Panc1 (cell line): Measurements from ENCODE around the gene AKAP6. TPM values are rescaled to one million over a fixed set of nuclear protein-coding genes. Genes with fewer than 3 reads are reported as not detected.

Experiments used
- ATAC-seq: fragments of 200-7000 bp; cut with Tn5 transposase; 2 replicates; pipeline ENCODE4 v1.9.1; 2020; ENCODE audit warnings: mild to moderate bottlenecking, moderate library complexity
- BruUV-seq: library from RNA; stranded (reverse); fragments of 400-500 nt; replicated peaks from 2 replicates; lab custom pipeline; 2021; lab: Mats Ljungman, UMichigan
- CTCF ChIA-PET: fragments of 300-600 bp; sonication (Branson Sonifier 250); formaldehyde crosslinking; loops from one replicate; lab custom pipeline; 2022; ENCODE audit warnings: antibody characterized with exemption; lab: Charles Lee
- POLR2A ChIA-PET: fragments of 300-600 bp; sonication (Branson Sonifier 250); formaldehyde crosslinking; loops from one replicate; lab custom pipeline; 2022; ENCODE audit warnings: antibody characterized with exemption; lab: Charles Lee
- DNase-seq: peaks from one replicate; pipeline ENCODE4 v3.0.0-alpha.2; 2010; ENCODE audit warnings: low read depth, low spot score
- H3K27ac ChIP-seq: 2 replicates; pipeline ENCODE4 v1.5.1; 2011; ENCODE audit warnings: mild to moderate bottlenecking, low read length, inconsistent platforms
- H3K27me3 ChIP-seq: fragments of 200-500 bp; sonication (Bioruptor generic); 2 replicates; pipeline ENCODE4 v1.6.0; 2014; ENCODE audit warnings: low read length, inconsistent platforms; ENCODE audit not compliant: control insufficient read depth, insufficient read depth
- H3K36me3 ChIP-seq: fragments of 200-500 bp; sonication (Bioruptor generic); 2 replicates; pipeline ENCODE4 v1.5.1; 2014; ENCODE audit warnings: inconsistent platforms, mild to moderate bottlenecking, low read length, moderate library complexity; ENCODE audit not compliant: control insufficient read depth, insufficient read depth
- H3K4me1 ChIP-seq: 2 replicates; pipeline ENCODE4 v1.5.1; 2011; ENCODE audit warnings: inconsistent platforms, mild to moderate bottlenecking, low read length, moderate library complexity; ENCODE audit not compliant: control insufficient read depth, insufficient read depth
- H3K4me3 ChIP-seq, 2 experiments: 2 replicates each; pipeline ENCODE4 v1.5.1; 2011 to 2012; ENCODE audit warnings: low read depth in 2 of 2, low read length in 2 of 2, mild to moderate bottlenecking in 2 of 2, inconsistent platforms in 1 of 2, moderate library complexity in 1 of 2
- H3K9me3 ChIP-seq: fragments of 200-500 bp; sonication (Bioruptor generic); 2 replicates; pipeline ENCODE4 v1.5.1; 2014; ENCODE audit warnings: low read depth, mild to moderate bottlenecking, inconsistent platforms, low read length, moderate library complexity; ENCODE audit not compliant: control insufficient read depth, insufficient read depth
- CTCF ChIP-seq: fragments of 450-650 bp; IDR thresholded peaks from 2 replicates; pipeline ENCODE4 v1.5.1; 2017; ENCODE audit warnings: mild to moderate bottlenecking
- POLR2AphosphoS5 ChIP-seq: IDR thresholded peaks from 2 replicates; pipeline ENCODE4 v1.6.1; 2012; ENCODE audit warnings: mild to moderate bottlenecking, low read depth, low read length, moderate library complexity
- SIN3A ChIP-seq: IDR thresholded peaks from 2 replicates; pipeline ENCODE4 v1.6.1; 2012; ENCODE audit warnings: low read depth, mild to moderate bottlenecking, low read length, moderate library complexity, borderline replicate concordance; ENCODE audit not compliant: insufficient read depth
- TCF7L2 ChIP-seq: IDR thresholded peaks from 2 replicates; pipeline ENCODE4 v1.6.1; 2011; ENCODE audit warnings: mild to moderate bottlenecking, low read depth, low read length, inconsistent platforms
- in situ Hi-C: cut with HindIII; loops from 2 replicates; pipeline ENCODE4 v1.10.0; 2016; ENCODE audit warnings: low sequenced_read_pairs, low pct_unique_long_range_greater_than_20kb
- intact Hi-C: fragments of 100-400 bp; cut with micrococcal nuclease; formaldehyde crosslinking; loops from one replicate; pipeline ENCODE4 v1.10.0; 2022; ENCODE audit not compliant: unreplicated experiment
- total RNA-seq: library from RNA; stranded (reverse); gene quantifications from one replicate; pipeline ENCODE4 v1.2.1, GENCODE V29; 2021; ENCODE audit not compliant: unreplicated experiment
- TF ChIP-seq, protein P1 (sequence below), 2 experiments: IDR thresholded peaks; 2 replicates each; pipeline ENCODE4 v1.6.1; 2011 to 2012; ENCODE audit warnings: low read depth in 2 of 2, control low read depth in 1 of 2, low read length in 1 of 2, mild to moderate bottlenecking in 1 of 2, moderate library complexity in 1 of 2; ENCODE audit not compliant: insufficient read depth in 1 of 2

The AKAP6 gene
- total RNA-seq, 1 experiment from 2014 or later = 0.82 TPM

DNA sequence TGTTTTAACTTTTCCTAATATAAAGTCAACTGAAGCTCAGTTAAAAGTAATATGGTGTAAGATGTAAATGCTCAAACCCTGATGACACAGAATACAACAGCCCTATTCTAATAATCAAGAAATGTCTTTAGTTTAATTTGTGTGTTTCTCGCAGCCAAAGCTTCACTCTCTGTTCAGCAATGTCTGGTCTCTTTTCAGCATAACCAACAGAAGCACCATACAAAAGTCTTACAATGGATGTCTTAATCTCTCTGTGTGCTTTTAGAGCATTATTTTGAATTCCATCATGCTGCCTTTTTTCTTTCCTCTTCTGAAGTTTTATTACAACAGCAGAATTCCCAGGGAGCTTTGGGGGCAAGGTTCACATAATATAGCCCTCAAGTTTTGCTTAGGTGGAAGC is 399.4 kb downstream of the AKAP6 start:
- ATAC-seq = no peak
- DNase-seq = no peak
- Histone ChIP-seq H3K9me3 (no peaks in the 10 kb centered on the region), H3K27me3 (no peaks in the 10 kb centered on the region), H3K36me3 (no peaks in the 10 kb centered on the region), H3K4me1 (no peaks in the 10 kb centered on the region), H3K4me3 (no peak overlapping the region), H3K27ac (no peak overlapping the region)
- in situ Hi-C loops (no loop called here), intact Hi-C loops (no loop called here)
- CTCF ChIA-PET = no interaction called here
- POLR2A ChIA-PET = no interaction called here
- TF ChIP-seq TCF7L2 = no peak
- no peak for TF ChIP-seq SIN3A
- TF ChIP-seq POLR2AphosphoS5 = no peak
- TF ChIP-seq CTCF = no peak
- TF ChIP-seq, protein P1, sequence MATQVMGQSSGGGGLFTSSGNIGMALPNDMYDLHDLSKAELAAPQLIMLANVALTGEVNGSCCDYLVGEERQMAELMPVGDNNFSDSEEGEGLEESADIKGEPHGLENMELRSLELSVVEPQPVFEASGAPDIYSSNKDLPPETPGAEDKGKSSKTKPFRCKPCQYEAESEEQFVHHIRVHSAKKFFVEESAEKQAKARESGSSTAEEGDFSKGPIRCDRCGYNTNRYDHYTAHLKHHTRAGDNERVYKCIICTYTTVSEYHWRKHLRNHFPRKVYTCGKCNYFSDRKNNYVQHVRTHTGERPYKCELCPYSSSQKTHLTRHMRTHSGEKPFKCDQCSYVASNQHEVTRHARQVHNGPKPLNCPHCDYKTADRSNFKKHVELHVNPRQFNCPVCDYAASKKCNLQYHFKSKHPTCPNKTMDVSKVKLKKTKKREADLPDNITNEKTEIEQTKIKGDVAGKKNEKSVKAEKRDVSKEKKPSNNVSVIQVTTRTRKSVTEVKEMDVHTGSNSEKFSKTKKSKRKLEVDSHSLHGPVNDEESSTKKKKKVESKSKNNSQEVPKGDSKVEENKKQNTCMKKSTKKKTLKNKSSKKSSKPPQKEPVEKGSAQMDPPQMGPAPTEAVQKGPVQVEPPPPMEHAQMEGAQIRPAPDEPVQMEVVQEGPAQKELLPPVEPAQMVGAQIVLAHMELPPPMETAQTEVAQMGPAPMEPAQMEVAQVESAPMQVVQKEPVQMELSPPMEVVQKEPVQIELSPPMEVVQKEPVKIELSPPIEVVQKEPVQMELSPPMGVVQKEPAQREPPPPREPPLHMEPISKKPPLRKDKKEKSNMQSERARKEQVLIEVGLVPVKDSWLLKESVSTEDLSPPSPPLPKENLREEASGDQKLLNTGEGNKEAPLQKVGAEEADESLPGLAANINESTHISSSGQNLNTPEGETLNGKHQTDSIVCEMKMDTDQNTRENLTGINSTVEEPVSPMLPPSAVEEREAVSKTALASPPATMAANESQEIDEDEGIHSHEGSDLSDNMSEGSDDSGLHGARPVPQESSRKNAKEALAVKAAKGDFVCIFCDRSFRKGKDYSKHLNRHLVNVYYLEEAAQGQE (IDR thresholded peaks at IDR 0.05; ENCODE audit: insufficient read depth in 1 of 2, low read depth in 2 of 2, low read length in 1 of 2) = no peak
- no TSS peak for BruUV-seq

DNA sequence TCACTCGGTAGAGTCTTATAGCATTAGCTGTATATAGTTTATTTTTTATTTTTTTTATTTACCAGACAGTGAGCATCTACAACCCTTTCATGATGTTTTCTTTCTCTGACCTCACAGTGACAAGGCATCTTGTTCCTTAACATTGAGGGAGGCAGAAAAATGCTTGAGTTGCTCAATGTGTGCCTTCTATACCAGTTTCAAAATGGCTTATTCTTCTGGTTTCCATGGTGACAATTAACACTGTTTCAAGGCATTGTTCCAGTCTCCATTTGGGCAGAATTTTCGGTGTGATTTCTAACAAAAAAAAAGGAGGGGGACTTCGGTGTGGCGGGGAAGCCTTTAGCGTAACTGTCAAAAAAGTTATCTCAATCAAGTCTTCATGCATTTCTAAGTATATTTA is 399.9 kb downstream of the AKAP6 start:
- Histone ChIP-seq H3K27ac (no peak overlapping the region), H3K27me3 (no peaks in the 10 kb centered on the region), H3K9me3 (no peaks in the 10 kb centered on the region), H3K4me3 (no peak overlapping the region), H3K4me1 (no peaks in the 10 kb centered on the region), H3K36me3 (no peaks in the 10 kb centered on the region)
- in situ Hi-C loops = no loop called here
- ChIA-PET CTCF (no interaction called here), POLR2A (no interaction called here)
- TF ChIP-seq, protein P1 (IDR thresholded peaks at IDR 0.05; ENCODE audit: insufficient read depth in 1 of 2, low read depth in 2 of 2, low read length in 1 of 2) = no peak
- no peak for TF ChIP-seq POLR2AphosphoS5
- no peak for TF ChIP-seq SIN3A
- TF ChIP-seq CTCF = no peak
- no TSS peak for BruUV-seq
- intact Hi-C loops = no loop called here
- no peak for ATAC-seq
- DNase-seq = no peak
